ENCODE data around the gene SSBP3.

- TF ChIP-seq EZH2 (IDR thresholded peaks at IDR 0.05; ENCODE audit: insufficient read depth, poor library complexity, severe bottlenecking) (no peak), EZH2phosphoT487 (IDR thresholded peaks at IDR 0.05; ENCODE audit: insufficient read depth, low read depth) (no peak)
Observed at GRCh38 chr1:54273795-54274163, 132.4 kb downstream of the SSBP3 start.
